Endodermal cell (in vitro differentiated cells): ENCODE measurements around the gene CASR. TPM values are rescaled to one million over a fixed set of nuclear protein-coding genes. Genes with fewer than 3 reads are reported as not detected.

Source experiments
- DNase-seq: peaks from one replicate; pipeline ENCODE4 v3.0.0-alpha.2; 2017
- H3K27ac ChIP-seq: 2 replicates; pipeline ENCODE4 v1.5.1; 2013; ENCODE audit warnings: mild to moderate bottlenecking, low read depth, low read length, moderate library complexity
- H3K27me3 ChIP-seq: 2 replicates; pipeline ENCODE4 v1.6.1; 2013; ENCODE audit warnings: mild to moderate bottlenecking, low read length, moderate library complexity; ENCODE audit not compliant: insufficient read depth, control insufficient read depth, poor library complexity, severe bottlenecking
- H3K36me3 ChIP-seq: 2 replicates; pipeline ENCODE4 v1.7.0; 2013; ENCODE audit warnings: mild to moderate bottlenecking, low read length, moderate library complexity; ENCODE audit not compliant: control insufficient read depth, insufficient read depth
- H3K4me1 ChIP-seq: one replicate; pipeline ENCODE4 v1.7.0; 2013; ENCODE audit warnings: low read length; ENCODE audit not compliant: control insufficient read depth, insufficient read depth
- H3K4me3 ChIP-seq: 2 replicates; pipeline ENCODE4 v1.5.1; 2013; ENCODE audit warnings: mild to moderate bottlenecking, low read length, moderate library complexity
- H3K9ac ChIP-seq: 2 replicates; pipeline ENCODE4 v1.6.1; 2013; ENCODE audit warnings: mild to moderate bottlenecking, low read length, moderate library complexity; ENCODE audit not compliant: poor library complexity, severe bottlenecking; ENCODE audit errors: extremely low read depth
- H3K9me3 ChIP-seq: 2 replicates; pipeline ENCODE4 v1.6.1; 2013; ENCODE audit warnings: mild to moderate bottlenecking, low read length, moderate library complexity; ENCODE audit not compliant: control insufficient read depth
- H3K27ac Mint-ChIP-seq: 2 replicates; pipeline ENCODE4 v1.8.0; 2020; ENCODE audit warnings: mixed read lengths
- H3K27me3 Mint-ChIP-seq: 2 replicates; pipeline ENCODE4 v1.8.0; 2021; ENCODE audit warnings: mild to moderate bottlenecking, mixed read lengths; ENCODE audit not compliant: insufficient read depth
- H3K36me3 Mint-ChIP-seq: 2 replicates; pipeline ENCODE4 v1.8.0; 2020; ENCODE audit warnings: low read depth, mixed read lengths
- H3K4me1 Mint-ChIP-seq: 2 replicates; pipeline ENCODE4 v1.8.0; 2020; ENCODE audit warnings: mixed read lengths
- H3K4me3 Mint-ChIP-seq: 2 replicates; pipeline ENCODE4 v1.8.0; 2020; ENCODE audit warnings: mild to moderate bottlenecking, moderate library complexity, mixed read lengths
- H3K9me3 Mint-ChIP-seq: 2 replicates; pipeline ENCODE4 v1.8.0; 2020; ENCODE audit warnings: mild to moderate bottlenecking, mixed read lengths
- CTCF ChIP-seq: fragments of 200-600 bp; sonication (generic); conservative IDR thresholded peaks from 2 replicates; pipeline ENCODE4 v1.5.0; 2021; ENCODE audit warnings: antibody characterized with exemption, mild to moderate bottlenecking
- WGBS, 2 experiments: methylation state at CpG; one replicate each; pipeline versions ENCODE4 v1.1.5 to v1.1.7; 2013; ENCODE audit warnings: missing lambda C conversion rate in 2 of 2, mixed read lengths in 1 of 2; ENCODE audit not compliant: insufficient coverage in 1 of 2, insufficient read length in 1 of 2; 5-methylcytosine and 5-hydroxymethylcytosine counted together
- total RNA-seq, 2 donors: library from RNA; stranded (reverse); fragmentation: NEBNext Ultra II Directional in 1 of 2; extraction: Animal tissue kit (Norgen Biotek cat#: 25700) in 1 of 2; gene quantifications; 2 replicates in 1 of 2; 3 replicates in 1 of 2; pipeline ENCODE4 v1.2.1, GENCODE V29; 2021

CASR gene
- total RNA-seq, 2 donors from 2014 or later: 0.04 TPM; not detected in 1

GRCh38 chr3:122283796-122284445 is 100.5 kb downstream of the CASR start:
- Histone ChIP-seq H3K9me3 (no peaks in the 10 kb centered on the region), H3K36me3 (no peaks in the 10 kb centered on the region), H3K27me3 (peaks cover 34% of the 10 kb centered on the region), H3K27ac (no peak overlapping the region), H3K4me1 (no peaks in the 10 kb centered on the region), H3K9ac (no peak overlapping the region), H3K4me3 (no peak overlapping the region)
- Mint-ChIP-seq H3K27me3 (peaks cover 21% of the 10 kb centered on the region), H3K36me3 (no peaks in the 10 kb centered on the region), H3K4me1 (no peaks in the 10 kb centered on the region), H3K27ac (no peak overlapping the region), H3K9me3 (no peaks in the 10 kb centered on the region), H3K4me3 (no peak overlapping the region)
- WGBS, 2 experiments: 89 to 90% methylated on average over 19 to 22 of the region's 22 CpGs
- no peak for DNase-seq
- no peak for TF ChIP-seq CTCF

- H3K27me3 Mint-ChIP-seq: peaks cover 21% of the 10 kb centered on the region
- Histone ChIP-seq H3K9ac (no peak overlapping the region), H3K4me3 (no peak overlapping the region), H3K9me3 (no peaks in the 10 kb centered on the region), H3K27ac (no peak overlapping the region), H3K36me3 (no peaks in the 10 kb centered on the region), H3K27me3 (peaks cover 29% of the 10 kb centered on the region), H3K4me1 (no peaks in the 10 kb centered on the region)
- no peak for TF ChIP-seq CTCF
- H3K4me3 Mint-ChIP-seq: no peak overlapping the region
- 95 to 99% methylated on average over 15 to 20 of the region's 20 CpGs for WGBS, 2 experiments
- H3K36me3 Mint-ChIP-seq: no peaks in the 10 kb centered on the region
- no peaks in the 10 kb centered on the region for H3K9me3 Mint-ChIP-seq
- no peaks in the 10 kb centered on the region for H3K4me1 Mint-ChIP-seq
- no peak overlapping the region for H3K27ac Mint-ChIP-seq
- DNase-seq: no peak
These were observed 101.0 kb downstream of the CASR start for GRCh38 chr3:122284486-122284885.

- no peak for TF ChIP-seq CTCF
- Histone ChIP-seq H3K4me3 (no peak overlapping the region), H3K9me3 (no peaks in the 10 kb centered on the region), H3K27me3 (peaks cover 11% of the 10 kb centered on the region), H3K27ac (no peak overlapping the region), H3K4me1 (no peaks in the 10 kb centered on the region), H3K36me3 (no peaks in the 10 kb centered on the region), H3K9ac (no peak overlapping the region)
- Mint-ChIP-seq H3K27me3 (no peaks in the 10 kb centered on the region), H3K4me3 (no peak overlapping the region), H3K9me3 (no peaks in the 10 kb centered on the region), H3K4me1 (no peaks in the 10 kb centered on the region), H3K36me3 (no peaks in the 10 kb centered on the region), H3K27ac (no peak overlapping the region)
- WGBS, 2 experiments: 82 to 83% methylated on average over 5 to 6 of the region's 6 CpGs
- DNase-seq: no peak
These were observed 110.9 kb downstream of the CASR start for GRCh38 chr3:122294359-122294758.
